Psoas muscle (tissue), 8 donors: Measurements from ENCODE around the gene PRDM15. TPM values are rescaled to one million over a fixed set of nuclear protein-coding genes. Genes with fewer than 3 reads are reported as not detected.

Experiments
- ATAC-seq, 4 donors: fragments of 200-7000 bp; cut with Tn5 transposase; one replicate each; pipeline ENCODE4 v1.9.1; 2020; ENCODE audit warnings: moderate library complexity in 3 of 4, mild to moderate bottlenecking in 2 of 4
- DNase-seq, 2 donors: peaks; one replicate each; pipeline ENCODE4 v3.0.0-alpha.2; 2020
- H3K27ac ChIP-seq: fragments of 200-600 bp; one replicate; pipeline ENCODE4 v1.8.0; 2022
- H3K27me3 ChIP-seq, 3 donors: fragments of 200-600 bp in 1 of 3; one replicate each; pipeline versions ENCODE4 v1.6.1 to v1.8.0; 2013 to 2022; ENCODE audit warnings: low read length in 2 of 3, mild to moderate bottlenecking in 2 of 3, moderate library complexity in 1 of 3; ENCODE audit not compliant: insufficient read depth in 3 of 3
- H3K36me3 ChIP-seq, 2 donors: fragments of 200-600 bp in 1 of 2; one replicate each; pipeline versions ENCODE4 v1.6.1 to v1.8.0; 2013 to 2022; ENCODE audit warnings: low read depth in 1 of 2, mild to moderate bottlenecking in 1 of 2, moderate library complexity in 1 of 2; ENCODE audit not compliant: insufficient read depth in 1 of 2
- H3K4me1 ChIP-seq: fragments of 200-600 bp; one replicate; pipeline ENCODE4 v1.8.0; 2022
- H3K4me3 ChIP-seq: fragments of 200-600 bp; one replicate; pipeline ENCODE4 v1.8.0; 2022; ENCODE audit warnings: mild to moderate bottlenecking
- H3K9me3 ChIP-seq: fragments of 200-600 bp; one replicate; pipeline ENCODE4 v1.8.0; 2022
- WGBS, 3 donors: extraction: QIAGEN DNeasy Blood & Tissue Kit; methylation state at CpG; one replicate each; pipeline versions ENCODE4 v1.1.6 to v1.1.7; 2013; 5-methylcytosine and 5-hydroxymethylcytosine counted together
- intact Hi-C, 2 donors: fragments of 100-400 bp; cut with DNase I; formaldehyde crosslinking; loops; one replicate each; pipeline versions ENCODE4 v1.11.0 to v1.14.2; 2022
- polyA plus RNA-seq, 3 donors: library from polyadenylated mRNA; stranded (reverse); fragments of 200-250 nt; gene quantifications; one replicate each; pipeline ENCODE4 v1.2.3, GENCODE V29; 2013
- total RNA-seq, 4 donors: library from RNA; stranded (reverse); fragmentation: NEBNext Ultra II Directional in 2 of 4; extraction: Animal tissue kit (Norgen Biotek cat#: 25700) in 2 of 4; gene quantifications; one replicate each; pipeline versions ENCODE4 v1.2.1 to v1.2.4, GENCODE V29; 2021 to 2023
- TF ChIP-seq, protein P1 (sequence below): fragments of 200-600 bp; IDR thresholded peaks from one replicate; pipeline ENCODE4 v1.8.0; 2022; ENCODE audit warnings: antibody characterized with exemption
- donor health status: healthy with polysubstance abuse.
- donor health status: DM: no; HTN: no; CAD: no; lungs with moderate emphysema.
- donor health status: Bipolar disorder and iron deficiency.
- donor health status: healthy.
- donor health status: DM: yes; HTN: yes; CAD: no.
- donor health status: DM: no; HTN: no; CAD: no.
- donor health status: DM: no; HTN: no; CAD: no.
- donor health status: DM: yes; HTN: yes; CAD: no.

PRDM15 gene
- total and polyA plus RNA-seq, 7 donors, result 2.2 to 6.4 (median 3.7) TPM

DNA sequence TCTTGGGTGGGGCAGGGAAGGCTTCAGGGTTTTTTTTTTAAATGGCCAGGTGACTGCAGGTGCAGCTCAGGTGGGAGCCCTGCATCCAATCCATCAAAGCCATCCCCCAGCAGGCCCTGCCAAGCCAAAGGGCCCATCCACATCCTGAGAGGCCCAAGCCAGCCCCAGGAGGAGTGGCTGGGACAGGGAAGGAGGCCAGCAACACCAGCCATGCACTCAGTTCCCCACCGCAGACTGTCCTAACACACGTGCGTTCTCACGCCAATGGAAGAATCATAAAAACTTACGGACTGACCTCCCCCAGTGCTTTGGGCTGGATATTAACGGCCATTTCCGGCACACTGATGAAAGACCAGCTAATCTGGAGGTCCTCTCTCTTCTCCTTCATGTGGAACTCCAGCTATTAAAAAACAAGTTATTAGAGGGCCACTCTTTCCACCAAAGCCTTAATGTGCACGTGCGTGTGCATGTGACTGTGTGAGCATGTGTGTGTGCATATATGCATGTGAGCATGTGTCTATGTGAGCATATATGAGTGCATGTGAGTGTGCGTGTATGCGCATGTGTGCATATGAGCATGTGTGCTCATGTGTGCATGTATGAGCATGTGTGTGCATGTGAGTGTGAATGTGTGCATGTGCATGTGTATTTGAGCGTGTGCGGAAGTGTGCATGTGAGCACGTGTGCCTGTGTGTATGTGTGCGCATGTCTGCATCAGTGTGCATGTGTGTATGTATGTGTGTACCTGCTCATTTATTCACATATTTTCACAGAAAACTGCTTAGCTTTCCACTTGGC lies 39.6 kb upstream of the PRDM15 start:
- Histone ChIP-seq H3K27ac (no peak overlapping the region), H3K36me3 (peaks cover 0 to 31% of the 10 kb centered on the region in 2 donors), H3K27me3 (no peaks in the 10 kb centered on the region), H3K4me3 (no peak overlapping the region), H3K9me3 (no peaks in the 10 kb centered on the region), H3K4me1 (no peaks in the 10 kb centered on the region)
- TF ChIP-seq, protein P1, sequence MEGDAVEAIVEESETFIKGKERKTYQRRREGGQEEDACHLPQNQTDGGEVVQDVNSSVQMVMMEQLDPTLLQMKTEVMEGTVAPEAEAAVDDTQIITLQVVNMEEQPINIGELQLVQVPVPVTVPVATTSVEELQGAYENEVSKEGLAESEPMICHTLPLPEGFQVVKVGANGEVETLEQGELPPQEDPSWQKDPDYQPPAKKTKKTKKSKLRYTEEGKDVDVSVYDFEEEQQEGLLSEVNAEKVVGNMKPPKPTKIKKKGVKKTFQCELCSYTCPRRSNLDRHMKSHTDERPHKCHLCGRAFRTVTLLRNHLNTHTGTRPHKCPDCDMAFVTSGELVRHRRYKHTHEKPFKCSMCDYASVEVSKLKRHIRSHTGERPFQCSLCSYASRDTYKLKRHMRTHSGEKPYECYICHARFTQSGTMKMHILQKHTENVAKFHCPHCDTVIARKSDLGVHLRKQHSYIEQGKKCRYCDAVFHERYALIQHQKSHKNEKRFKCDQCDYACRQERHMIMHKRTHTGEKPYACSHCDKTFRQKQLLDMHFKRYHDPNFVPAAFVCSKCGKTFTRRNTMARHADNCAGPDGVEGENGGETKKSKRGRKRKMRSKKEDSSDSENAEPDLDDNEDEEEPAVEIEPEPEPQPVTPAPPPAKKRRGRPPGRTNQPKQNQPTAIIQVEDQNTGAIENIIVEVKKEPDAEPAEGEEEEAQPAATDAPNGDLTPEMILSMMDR, result no peak
- 95 to 96% (median 96%) methylated on average over 15 of the region's 15 CpGs for WGBS, 3 donors
- DNase-seq, result no peak
- ATAC-seq, result no peak
- intact Hi-C loops, result no loop called here

DNA sequence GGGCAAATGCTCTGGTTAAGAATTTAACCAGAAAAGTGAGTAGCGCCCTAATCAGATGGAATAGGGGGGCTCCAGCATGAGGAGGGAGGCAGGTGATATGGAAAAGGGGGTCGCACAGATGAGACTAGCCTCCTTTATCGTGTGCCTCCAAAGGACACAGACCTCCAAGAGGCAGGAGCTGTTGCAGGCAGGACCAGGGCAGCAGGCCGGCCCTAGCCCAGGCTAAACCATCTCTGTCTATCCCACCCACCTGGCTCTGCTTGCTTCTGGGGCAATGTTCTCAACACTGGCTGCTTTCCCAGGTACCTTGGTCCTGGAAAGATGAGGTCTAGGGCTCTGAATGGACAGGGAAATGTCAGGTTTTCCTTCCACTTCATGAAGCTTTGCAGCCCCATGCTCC lies 38.4 kb upstream of the PRDM15 start:
- Histone ChIP-seq H3K4me3 (no peak overlapping the region), H3K9me3 (no peaks in the 10 kb centered on the region), H3K4me1 (no peaks in the 10 kb centered on the region), H3K36me3 (peaks cover 0 to 31% of the 10 kb centered on the region in 2 donors), H3K27ac (no peak overlapping the region), H3K27me3 (no peaks in the 10 kb centered on the region)
- TF ChIP-seq, protein P1, result no peak
- intact Hi-C loops, result no loop called here
- no peak for ATAC-seq
- WGBS, 3 donors, result 92 to 97% (median 93%) methylated on average over 4 of the region's 4 CpGs
- DNase-seq, result no peak

DNA sequence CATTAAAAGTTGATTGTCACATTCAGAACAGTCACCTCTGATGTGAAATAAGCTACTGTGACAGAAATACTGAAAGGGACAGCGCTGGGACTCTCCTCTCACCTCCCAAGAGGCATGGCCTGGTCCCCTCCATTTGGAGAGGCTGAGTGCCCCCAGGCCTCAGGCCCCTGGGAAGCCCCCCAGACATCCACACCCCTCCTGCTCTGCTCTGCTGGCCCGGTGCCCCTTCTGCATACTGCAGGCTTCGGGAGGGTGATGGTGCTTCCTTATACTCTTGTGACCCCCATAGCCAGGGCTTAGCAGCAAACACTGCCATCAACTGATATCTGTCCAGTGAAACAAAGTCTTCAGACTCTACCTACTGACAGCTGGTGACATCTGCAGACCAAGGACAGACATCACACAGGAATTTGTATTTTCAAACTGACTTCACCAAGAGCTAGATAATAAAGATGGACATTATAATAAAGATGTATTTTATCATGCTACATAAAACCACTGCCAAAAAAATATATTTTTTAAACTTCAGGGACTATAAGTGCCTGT lies 37.8 kb upstream of the PRDM15 start:
- TF ChIP-seq, protein P1, result no peak
- no peaks in the 10 kb centered on the region for H3K4me1 ChIP-seq
- DNase-seq, result no peak
- intact Hi-C loops, result no loop called here
- no peak overlapping the region for H3K27ac ChIP-seq
- no peak overlapping the region for H3K4me3 ChIP-seq
- no peak for ATAC-seq
- 79 to 82% (median 80%) methylated on average over 3 of the region's 3 CpGs for WGBS, 3 donors
- peaks cover 0 to 34% of the 10 kb centered on the region in 2 donors for H3K36me3 ChIP-seq
- H3K9me3 ChIP-seq, result no peaks in the 10 kb centered on the region
- no peaks in the 10 kb centered on the region for H3K27me3 ChIP-seq

DNA sequence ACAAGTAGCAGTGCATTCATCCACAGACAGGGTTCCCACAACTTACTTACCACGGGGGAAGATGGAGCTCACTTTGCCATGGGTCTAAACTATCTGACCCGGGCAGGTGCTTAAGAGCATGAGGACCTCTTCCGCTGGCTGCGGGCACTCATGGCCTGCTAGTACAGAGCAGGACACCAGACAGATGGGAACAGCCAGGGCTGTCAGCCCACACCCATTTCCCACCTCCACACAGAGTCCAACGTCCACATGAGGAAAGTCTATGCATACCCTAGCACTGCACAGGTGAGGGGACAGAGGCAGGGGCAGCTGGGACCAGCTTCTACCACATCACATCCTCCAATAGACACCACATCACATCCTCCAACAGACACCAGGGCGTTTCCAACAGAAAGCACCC lies 35.8 kb upstream of the PRDM15 start:
- Histone ChIP-seq H3K9me3 (no peaks in the 10 kb centered on the region), H3K4me3 (no peak overlapping the region), H3K27me3 (no peaks in the 10 kb centered on the region), H3K36me3 (peaks cover 0 to 48% of the 10 kb centered on the region in 2 donors), H3K4me1 (no peaks in the 10 kb centered on the region), H3K27ac (no peak overlapping the region)
- intact Hi-C loops, result no loop called here
- WGBS, 3 donors, result 80 to 91% (median 90%) methylated on average over 6 of the region's 6 CpGs
- no peak for DNase-seq
- ATAC-seq, result no peak
- TF ChIP-seq, protein P1, result no peak
